Panc1 (cell line): Measurements from ENCODE around the gene MADCAM1. TPM values are rescaled to one million over a fixed set of nuclear protein-coding genes. Genes with fewer than 3 reads are reported as not detected.
A peak's percentile ranks its signal among the peaks of the same experiment; 100 is the strongest.

Experiments
- ATAC-seq: fragments of 200-7000 bp; cut with Tn5 transposase; 2 replicates; pipeline ENCODE4 v1.9.1; 2020; ENCODE audit warnings: mild to moderate bottlenecking, moderate library complexity
- Bru-seq: library from RNA; stranded (reverse); fragments of 400-500 nt; gene quantifications from one replicate; lab custom pipeline; 2021; lab: Mats Ljungman, UMichigan
- BruChase-seq, 2 experiments: library from RNA; stranded (reverse); fragments of 400-500 nt; gene quantifications; one replicate each; lab custom pipeline; 2021; lab: Mats Ljungman, UMichigan
- BruUV-seq: library from RNA; stranded (reverse); fragments of 400-500 nt; replicated peaks from 2 replicates; lab custom pipeline; 2021; lab: Mats Ljungman, UMichigan
- CTCF ChIA-PET: fragments of 300-600 bp; sonication (Branson Sonifier 250); formaldehyde crosslinking; loops from one replicate; lab custom pipeline; 2022; ENCODE audit warnings: antibody characterized with exemption; lab: Charles Lee
- POLR2A ChIA-PET: fragments of 300-600 bp; sonication (Branson Sonifier 250); formaldehyde crosslinking; loops from one replicate; lab custom pipeline; 2022; ENCODE audit warnings: antibody characterized with exemption; lab: Charles Lee
- DNase-seq: peaks from one replicate; pipeline ENCODE4 v3.0.0-alpha.2; 2010; ENCODE audit warnings: low read depth, low spot score
- H3K27ac ChIP-seq: 2 replicates; pipeline ENCODE4 v1.5.1; 2011; ENCODE audit warnings: mild to moderate bottlenecking, low read length, inconsistent platforms
- H3K27me3 ChIP-seq: fragments of 200-500 bp; sonication (Bioruptor generic); 2 replicates; pipeline ENCODE4 v1.6.0; 2014; ENCODE audit warnings: low read length, inconsistent platforms; ENCODE audit not compliant: control insufficient read depth, insufficient read depth
- H3K36me3 ChIP-seq: fragments of 200-500 bp; sonication (Bioruptor generic); 2 replicates; pipeline ENCODE4 v1.5.1; 2014; ENCODE audit warnings: inconsistent platforms, mild to moderate bottlenecking, low read length, moderate library complexity; ENCODE audit not compliant: control insufficient read depth, insufficient read depth
- H3K4me1 ChIP-seq: 2 replicates; pipeline ENCODE4 v1.5.1; 2011; ENCODE audit warnings: inconsistent platforms, mild to moderate bottlenecking, low read length, moderate library complexity; ENCODE audit not compliant: control insufficient read depth, insufficient read depth
- H3K4me3 ChIP-seq, 2 experiments: 2 replicates each; pipeline ENCODE4 v1.5.1; 2011 to 2012; ENCODE audit warnings: low read depth in 2 of 2, low read length in 2 of 2, mild to moderate bottlenecking in 2 of 2, inconsistent platforms in 1 of 2, moderate library complexity in 1 of 2
- H3K9me3 ChIP-seq: fragments of 200-500 bp; sonication (Bioruptor generic); 2 replicates; pipeline ENCODE4 v1.5.1; 2014; ENCODE audit warnings: low read depth, mild to moderate bottlenecking, inconsistent platforms, low read length, moderate library complexity; ENCODE audit not compliant: control insufficient read depth, insufficient read depth
- CTCF ChIP-seq: fragments of 450-650 bp; IDR thresholded peaks from 2 replicates; pipeline ENCODE4 v1.5.1; 2017; ENCODE audit warnings: mild to moderate bottlenecking
- POLR2AphosphoS5 ChIP-seq: IDR thresholded peaks from 2 replicates; pipeline ENCODE4 v1.6.1; 2012; ENCODE audit warnings: mild to moderate bottlenecking, low read depth, low read length, moderate library complexity
- SIN3A ChIP-seq: IDR thresholded peaks from 2 replicates; pipeline ENCODE4 v1.6.1; 2012; ENCODE audit warnings: low read depth, mild to moderate bottlenecking, low read length, moderate library complexity, borderline replicate concordance; ENCODE audit not compliant: insufficient read depth
- TCF7L2 ChIP-seq: IDR thresholded peaks from 2 replicates; pipeline ENCODE4 v1.6.1; 2011; ENCODE audit warnings: mild to moderate bottlenecking, low read depth, low read length, inconsistent platforms
- in situ Hi-C: cut with HindIII; loops from 2 replicates; pipeline ENCODE4 v1.10.0; 2016; ENCODE audit warnings: low sequenced_read_pairs, low pct_unique_long_range_greater_than_20kb
- intact Hi-C: fragments of 100-400 bp; cut with micrococcal nuclease; formaldehyde crosslinking; loops from one replicate; pipeline ENCODE4 v1.10.0; 2022; ENCODE audit not compliant: unreplicated experiment
- long read RNA-seq: library from polyadenylated mRNA; unstranded; transcript quantifications from one replicate; pipeline ENCODE4 v2.0.0, GENCODE V29; 2021; ENCODE audit not compliant: unreplicated experiment
- polyA plus RNA-seq: library from polyadenylated mRNA; unstranded; fragments of >200 nt; gene quantifications from one replicate; pipeline ENCODE4 v1.2.1, GENCODE V29; 2012; ENCODE audit warnings: missing spikeins; ENCODE audit not compliant: insufficient read length
- total RNA-seq: library from RNA; stranded (reverse); gene quantifications from one replicate; pipeline ENCODE4 v1.2.1, GENCODE V29; 2021; ENCODE audit not compliant: unreplicated experiment
- TF ChIP-seq, protein P1 (sequence below), 2 experiments: IDR thresholded peaks; 2 replicates each; pipeline ENCODE4 v1.6.1; 2011 to 2012; ENCODE audit warnings: low read depth in 2 of 2, control low read depth in 1 of 2, low read length in 1 of 2, mild to moderate bottlenecking in 1 of 2, moderate library complexity in 1 of 2; ENCODE audit not compliant: insufficient read depth in 1 of 2

MADCAM1 gene
- total RNA-seq: 0.54 TPM
- polyA plus RNA-seq: 3.6 TPM
- percentile 23 among the genes with signal in this experiment for Bru-seq, nascent RNA
- percentile 26 among the genes with signal in this experiment for BruChase-seq, experiment 1, labeled RNA remaining after a 2-hour chase
- percentile 26 among the genes with signal in this experiment for BruChase-seq, experiment 2, labeled RNA remaining after a 6-hour chase
- long read RNA-seq, partial matches to known transcripts: 0 of 12 reads
- long read RNA-seq, other reads (novel, unspliced or antisense): 12 of 12 reads

GRCh38 chr19:496112-496665 lies at the start of gene MADCAM1:
Gene MADCAM1, plus strand, starts transcription at chr19:496486. Its CDS starts 14 bp downstream, at chr19:496500.
- DNase-seq (no peak), ATAC-seq (no peak)
- Histone ChIP-seq H3K4me1 (peaks cover 6% of the 10 kb centered on the region), H3K27ac (no peak within 1 kb of the TSS), H3K4me3 (no peak within 1 kb of the TSS), H3K36me3 (no peaks in the 10 kb centered on the region), H3K9me3 (no peaks in the 10 kb centered on the region), H3K27me3 (no peaks in the 10 kb centered on the region)
- ChIA-PET CTCF (interaction anchor here (1.2 kb wide), 1 partner anchor 10 kb away, joined by 6 read pairs; no protein-coding TSS in a partner anchor), POLR2A (no interaction called here)
- BruUV-seq: no TSS peak
- in situ Hi-C loops (no loop called here), intact Hi-C loops (no loop called here)
- TF ChIP-seq, protein P1, sequence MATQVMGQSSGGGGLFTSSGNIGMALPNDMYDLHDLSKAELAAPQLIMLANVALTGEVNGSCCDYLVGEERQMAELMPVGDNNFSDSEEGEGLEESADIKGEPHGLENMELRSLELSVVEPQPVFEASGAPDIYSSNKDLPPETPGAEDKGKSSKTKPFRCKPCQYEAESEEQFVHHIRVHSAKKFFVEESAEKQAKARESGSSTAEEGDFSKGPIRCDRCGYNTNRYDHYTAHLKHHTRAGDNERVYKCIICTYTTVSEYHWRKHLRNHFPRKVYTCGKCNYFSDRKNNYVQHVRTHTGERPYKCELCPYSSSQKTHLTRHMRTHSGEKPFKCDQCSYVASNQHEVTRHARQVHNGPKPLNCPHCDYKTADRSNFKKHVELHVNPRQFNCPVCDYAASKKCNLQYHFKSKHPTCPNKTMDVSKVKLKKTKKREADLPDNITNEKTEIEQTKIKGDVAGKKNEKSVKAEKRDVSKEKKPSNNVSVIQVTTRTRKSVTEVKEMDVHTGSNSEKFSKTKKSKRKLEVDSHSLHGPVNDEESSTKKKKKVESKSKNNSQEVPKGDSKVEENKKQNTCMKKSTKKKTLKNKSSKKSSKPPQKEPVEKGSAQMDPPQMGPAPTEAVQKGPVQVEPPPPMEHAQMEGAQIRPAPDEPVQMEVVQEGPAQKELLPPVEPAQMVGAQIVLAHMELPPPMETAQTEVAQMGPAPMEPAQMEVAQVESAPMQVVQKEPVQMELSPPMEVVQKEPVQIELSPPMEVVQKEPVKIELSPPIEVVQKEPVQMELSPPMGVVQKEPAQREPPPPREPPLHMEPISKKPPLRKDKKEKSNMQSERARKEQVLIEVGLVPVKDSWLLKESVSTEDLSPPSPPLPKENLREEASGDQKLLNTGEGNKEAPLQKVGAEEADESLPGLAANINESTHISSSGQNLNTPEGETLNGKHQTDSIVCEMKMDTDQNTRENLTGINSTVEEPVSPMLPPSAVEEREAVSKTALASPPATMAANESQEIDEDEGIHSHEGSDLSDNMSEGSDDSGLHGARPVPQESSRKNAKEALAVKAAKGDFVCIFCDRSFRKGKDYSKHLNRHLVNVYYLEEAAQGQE (IDR thresholded peaks at IDR 0.05; ENCODE audit: insufficient read depth in 1 of 2, low read depth in 2 of 2, low read length in 1 of 2): no peak
- TF ChIP-seq POLR2AphosphoS5 (no peak), CTCF (no peak), SIN3A (no peak), TCF7L2 (no peak)

GRCh38 chr19:447064-447426 lies 49.2 kb upstream of the MADCAM1 start:
- Histone ChIP-seq H3K36me3 (no peaks in the 10 kb centered on the region), H3K27ac (no peak overlapping the region), H3K9me3 (no peaks in the 10 kb centered on the region), H3K27me3 (no peaks in the 10 kb centered on the region), H3K4me1 (no peaks in the 10 kb centered on the region), H3K4me3 (no peak overlapping the region)
- ChIA-PET CTCF (no interaction called here), POLR2A (interaction anchor here (0.7 kb wide), 1 partner anchor 33 kb away, joined by 3 read pairs; no protein-coding TSS in a partner anchor)
- DNase-seq (no peak), ATAC-seq (no peak)
- in situ Hi-C loops (no loop called here), intact Hi-C loops (no loop called here)
- BruUV-seq: no TSS peak
- TF ChIP-seq POLR2AphosphoS5 (no peak), CTCF (no peak), SIN3A (no peak), TCF7L2 (no peak)
- TF ChIP-seq, protein P1 (IDR thresholded peaks at IDR 0.05; ENCODE audit: insufficient read depth in 1 of 2, low read depth in 2 of 2, low read length in 1 of 2): no peak
